GM12878 (cell line): ENCODE results near the gene NT5M. TPM values are rescaled to one million over a fixed set of nuclear protein-coding genes. Genes with fewer than 3 reads are reported as not detected.

Experiments
- ATAC-seq: fragments of 200-7000 bp; cut with Tn5 transposase; 3 replicates; pipeline ENCODE4 v1.9.1; 2020; ENCODE audit warnings: mild to moderate bottlenecking, moderate library complexity
- BruUV-seq: library from RNA; stranded (reverse); fragments of 400-500 nt; replicated peaks from 2 replicates; lab custom pipeline; 2021; lab: Mats Ljungman, UMichigan
- CTCF ChIA-PET: fragments of 300-600 bp; sonication (Branson Sonifier 250); formaldehyde crosslinking; extraction: SDS; loops from one replicate; lab custom pipeline; 2021; ENCODE audit warnings: inconsistent platforms; lab: Yijun Ruan, JAX
- POLR2A ChIA-PET: fragments of 350-600 bp; formaldehyde crosslinking; extraction: SDS; loops from one replicate; lab custom pipeline; 2021; ENCODE audit warnings: inconsistent platforms; lab: Charles Lee
- RAD21 ChIA-PET: fragments of 300-600 bp; sonication (Branson Sonifier 250); formaldehyde crosslinking; loops from one replicate; lab custom pipeline; 2023; ENCODE audit warnings: antibody characterized with exemption; ENCODE audit not compliant: unreplicated experiment; lab: Charles Lee
- SMC1A ChIA-PET: fragments of 300-600 bp; sonication (Branson Sonifier 250); formaldehyde crosslinking; loops from one replicate; lab custom pipeline; 2023; ENCODE audit not compliant: unreplicated experiment, uncharacterized antibody; lab: Charles Lee
- DNase-seq: peaks from one replicate; pipeline ENCODE4 v3.0.0-alpha.2; 2011; ENCODE audit warnings: low read depth, low spot score
- FAIRE-seq: peaks from 3 replicates; lab custom pipeline; 2011; peaks lifted over from hg19 to GRCh38; lab: Jason Lieb, UNC
- H2AFZ ChIP-seq: 2 replicates; pipeline ENCODE4 v1.6.0; 2011; ENCODE audit warnings: low read depth, low read length, control low read depth; ENCODE audit not compliant: control insufficient read depth
- H3K27ac ChIP-seq: 2 replicates; pipeline ENCODE4 v1.5.1; 2011; ENCODE audit warnings: control low read depth; ENCODE audit not compliant: control insufficient read depth, insufficient read depth
- H3K27me3 ChIP-seq, 2 experiments: replicated peaks in 1 of 2; 2 replicates each; pipeline versions ENCODE4 v1.6.0 to v1.6.1; 2011; ENCODE audit warnings: low read length in 1 of 2; ENCODE audit not compliant: control insufficient read depth in 2 of 2, insufficient read depth in 2 of 2
- H3K36me3 ChIP-seq, 2 experiments: 2 replicates each; pipeline ENCODE4 v1.5.1; 2011; ENCODE audit warnings: low read length in 1 of 2; ENCODE audit not compliant: control insufficient read depth in 2 of 2, insufficient read depth in 2 of 2
- H3K4me1 ChIP-seq: 2 replicates; pipeline ENCODE4 v1.6.1; 2011; ENCODE audit warnings: mild to moderate bottlenecking, low read length, moderate library complexity, mixed read lengths; ENCODE audit not compliant: control insufficient read depth, insufficient read depth
- H3K4me2 ChIP-seq: 2 replicates; pipeline ENCODE4 v1.6.0; 2011; ENCODE audit warnings: control low read depth; ENCODE audit not compliant: control insufficient read depth, insufficient read depth
- H3K4me3 ChIP-seq: fragments of 200-600 bp; sonication (generic); 2 replicates; pipeline ENCODE4 v1.5.1; 2016
- H3K79me2 ChIP-seq: 2 replicates; pipeline ENCODE4 v1.6.0; 2011; ENCODE audit warnings: low read length; ENCODE audit not compliant: control insufficient read depth, insufficient read depth
- H3K9ac ChIP-seq: 2 replicates; pipeline ENCODE4 v1.8.0; 2011; ENCODE audit warnings: low read length, control low read depth, mixed read lengths; ENCODE audit not compliant: control insufficient read depth, insufficient read depth
- H3K9me3 ChIP-seq: replicated peaks from 3 replicates; pipeline ENCODE4 v1.5.1; 2011; ENCODE audit warnings: mild to moderate bottlenecking, low read length; ENCODE audit not compliant: control insufficient read depth, insufficient read depth
- H4K20me1 ChIP-seq: 2 replicates; pipeline ENCODE4 v1.6.0; 2011; ENCODE audit not compliant: control insufficient read depth, insufficient read depth
- ATF7 ChIP-seq: fragments of 450-650 bp; IDR thresholded peaks from 2 replicates; pipeline ENCODE4 v1.6.1; 2016; ENCODE audit warnings: low read depth, mild to moderate bottlenecking
- CREB1 ChIP-seq: IDR thresholded peaks from 2 replicates; pipeline ENCODE4 v1.6.1; 2012; ENCODE audit warnings: low read depth, mild to moderate bottlenecking, inconsistent platforms
- DPF2 ChIP-seq: fragments of 450-650 bp; IDR thresholded peaks from 2 replicates; pipeline ENCODE4 v1.6.1; 2017; ENCODE audit warnings: mild to moderate bottlenecking
- NFXL1 ChIP-seq: fragments of 450-650 bp; IDR thresholded peaks from 2 replicates; pipeline ENCODE4 v1.6.1; 2017; ENCODE audit warnings: antibody characterized with exemption, mild to moderate bottlenecking, borderline replicate concordance
- PKNOX1 ChIP-seq: fragments of 450-650 bp; IDR thresholded peaks from 2 replicates; pipeline ENCODE4 v1.6.1; 2016; ENCODE audit warnings: mild to moderate bottlenecking
- RBBP5 ChIP-seq: fragments of 200-600 bp; sonication (generic); conservative IDR thresholded peaks from 2 replicates; pipeline ENCODE4 v1.6.1; 2016
- SREBF1 ChIP-seq: IDR thresholded peaks from 2 replicates; pipeline ENCODE4 v1.6.1; 2012; ENCODE audit warnings: mild to moderate bottlenecking, low read length
- SUPT20H ChIP-seq: IDR thresholded peaks from 2 replicates; pipeline ENCODE4 v1.6.1; 2011; ENCODE audit warnings: low read depth, mild to moderate bottlenecking, low read length, moderate library complexity, borderline replicate concordance; ENCODE audit not compliant: control insufficient read depth
- USF2 ChIP-seq: IDR thresholded peaks from 2 replicates; pipeline ENCODE4 v1.6.1; 2011; ENCODE audit warnings: low read depth, low read length, improper control_type of control experiment, borderline replicate concordance
- ZSCAN29 ChIP-seq: fragments of 450-650 bp; IDR thresholded peaks from 2 replicates; pipeline ENCODE4 v1.6.1; 2017; ENCODE audit warnings: mild to moderate bottlenecking, moderate library complexity
- WGBS: methylation state at CpG from one replicate; pipeline ENCODE4 v1.1.6; 2016; ENCODE audit warnings: low lambda C conversion rate; ENCODE audit not compliant: insufficient replicate concordance, insufficient coverage; ENCODE audit errors: missing lambda C conversion rate; 5-methylcytosine and 5-hydroxymethylcytosine counted together
- in situ Hi-C: fragments of 300-500 bp; cut with MboI; formaldehyde crosslinking; loops from 9 replicates; pipeline ENCODE4 v1.14.3; 2018; ENCODE audit warnings: mixed read lengths
- intact Hi-C: fragments of 100-400 bp; cut with micrococcal nuclease; formaldehyde crosslinking; loops from one replicate; pipeline ENCODE4 v1.14.2; 2022; ENCODE audit not compliant: unreplicated experiment
- polyA plus RNA-seq, 11 experiments: library from polyadenylated mRNA; depleted of rRNA in 4 of 11; unstranded in 6 of 11; stranded (reverse) in 5 of 11; fragments of >200 nt; fragmentation: Nextera tagmentation in 4 of 11; fragmentation: Illumina TruSeq in 1 of 11; extraction: Ambion mirVana in 4 of 11; extraction: Trizol in 1 of 11; gene quantifications; 1 replicate in 1 of 11; 2 replicates in 10 of 11; pipeline versions ENCODE4 v1.2.1 to v1.2.3, GENCODE V29; 2011 to 2016; ENCODE audit warnings: inconsistent platforms in 2 of 11, missing spikeins in 2 of 11, low read depth in 1 of 11
- total RNA-seq, 4 experiments: library from RNA; depleted of rRNA in 3 of 4; stranded (reverse); fragments of >200 nt in 3 of 4; fragmentation: Illumina TruSeq in 1 of 4; extraction: Trizol in 1 of 4; gene quantifications; 2 replicates each; pipeline versions ENCODE4 v1.2.1 to v1.2.3, GENCODE V29; 2013 to 2021
- TF ChIP-seq, protein P1 (sequence below): fragments of 450-650 bp; IDR thresholded peaks from 2 replicates; pipeline ENCODE4 v1.6.1; 2018; ENCODE audit warnings: borderline replicate concordance, mild to moderate bottlenecking; ENCODE audit not compliant: partially characterized antibody
- TF ChIP-seq, protein P2 (sequence below): fragments of 450-650 bp; formaldehyde crosslinking; IDR thresholded peaks from 2 replicates; pipeline ENCODE4 v1.4.0; 2022; ENCODE audit warnings: mild to moderate bottlenecking, moderate library complexity

Gene NT5M
- total and polyA plus RNA-seq, 10 of the 15 experiments (the other 5 are each of a cell fraction or from before 2014, with no cell fraction given): 0.18 to 14.1 (median 2.9) TPM

DNA sequence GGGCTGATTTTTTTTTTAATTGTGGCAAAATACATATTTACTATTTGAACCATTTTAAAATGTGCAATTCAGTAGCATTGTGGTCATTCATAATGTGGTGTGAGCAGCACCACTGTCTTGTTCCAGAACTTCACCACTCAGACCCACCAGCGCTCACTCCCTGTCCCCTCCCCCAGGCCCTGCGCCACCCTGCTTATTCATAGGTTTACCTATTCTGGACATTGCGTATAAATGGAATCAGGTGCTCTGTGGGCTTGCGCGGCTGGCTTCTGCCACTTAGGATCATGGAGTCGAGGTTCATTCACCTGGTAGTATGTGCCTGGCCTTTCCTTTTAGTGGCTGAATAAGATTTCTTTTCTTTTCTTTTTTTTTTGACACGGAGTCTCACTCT, 59.4 kb downstream of the NT5M start:
- no peak for ATAC-seq
- BruUV-seq: no TSS peak
- Histone ChIP-seq H3K4me2 (no peak overlapping the region), H3K79me2 (no peaks in the 10 kb centered on the region), H3K27me3 (no peaks in the 10 kb centered on the region; a peak in 1 of 4 replicates), H3K36me3 (no peaks in the 10 kb centered on the region), H3K9me3 (no peaks in the 10 kb centered on the region), H2AFZ (no peak overlapping the region), H3K4me1 (no peaks in the 10 kb centered on the region; the same call in 1 of the 2 replicates), H3K9ac (no peak overlapping the region), H4K20me1 (no peaks in the 10 kb centered on the region), H3K4me3 (no peak overlapping the region), H3K27ac (no peak overlapping the region)
- WGBS: 59% methylated on average over 7 of the region's 7 CpGs
- RAD21 ChIA-PET: no interaction called here
- DNase-seq: no peak
- SMC1A ChIA-PET: no interaction called here
- CTCF ChIA-PET: no interaction called here
- in situ Hi-C loops: no loop called here
- no peak for FAIRE-seq
- no peak for TF ChIP-seq USF2
- TF ChIP-seq, protein P1, sequence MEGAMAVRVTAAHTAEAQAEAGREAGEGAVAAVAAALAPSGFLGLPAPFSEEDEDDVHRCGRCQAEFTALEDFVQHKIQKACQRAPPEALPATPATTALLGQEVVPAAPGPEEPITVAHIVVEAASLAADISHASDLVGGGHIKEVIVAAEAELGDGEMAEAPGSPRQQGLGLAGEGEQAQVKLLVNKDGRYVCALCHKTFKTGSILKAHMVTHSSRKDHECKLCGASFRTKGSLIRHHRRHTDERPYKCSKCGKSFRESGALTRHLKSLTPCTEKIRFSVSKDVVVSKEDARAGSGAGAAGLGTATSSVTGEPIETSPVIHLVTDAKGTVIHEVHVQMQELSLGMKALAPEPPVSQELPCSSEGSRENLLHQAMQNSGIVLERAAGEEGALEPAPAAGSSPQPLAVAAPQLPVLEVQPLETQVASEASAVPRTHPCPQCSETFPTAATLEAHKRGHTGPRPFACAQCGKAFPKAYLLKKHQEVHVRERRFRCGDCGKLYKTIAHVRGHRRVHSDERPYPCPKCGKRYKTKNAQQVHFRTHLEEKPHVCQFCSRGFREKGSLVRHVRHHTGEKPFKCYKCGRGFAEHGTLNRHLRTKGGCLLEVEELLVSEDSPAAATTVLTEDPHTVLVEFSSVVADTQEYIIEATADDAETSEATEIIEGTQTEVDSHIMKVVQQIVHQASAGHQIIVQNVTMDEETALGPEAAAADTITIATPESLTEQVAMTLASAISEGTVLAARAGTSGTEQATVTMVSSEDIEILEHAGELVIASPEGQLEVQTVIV: no peak
- TF ChIP-seq RBBP5: no peak
- TF ChIP-seq PKNOX1: no peak
- TF ChIP-seq ATF7: no peak
- TF ChIP-seq ZSCAN29: no peak
- TF ChIP-seq DPF2: no peak
- TF ChIP-seq, protein P2, sequence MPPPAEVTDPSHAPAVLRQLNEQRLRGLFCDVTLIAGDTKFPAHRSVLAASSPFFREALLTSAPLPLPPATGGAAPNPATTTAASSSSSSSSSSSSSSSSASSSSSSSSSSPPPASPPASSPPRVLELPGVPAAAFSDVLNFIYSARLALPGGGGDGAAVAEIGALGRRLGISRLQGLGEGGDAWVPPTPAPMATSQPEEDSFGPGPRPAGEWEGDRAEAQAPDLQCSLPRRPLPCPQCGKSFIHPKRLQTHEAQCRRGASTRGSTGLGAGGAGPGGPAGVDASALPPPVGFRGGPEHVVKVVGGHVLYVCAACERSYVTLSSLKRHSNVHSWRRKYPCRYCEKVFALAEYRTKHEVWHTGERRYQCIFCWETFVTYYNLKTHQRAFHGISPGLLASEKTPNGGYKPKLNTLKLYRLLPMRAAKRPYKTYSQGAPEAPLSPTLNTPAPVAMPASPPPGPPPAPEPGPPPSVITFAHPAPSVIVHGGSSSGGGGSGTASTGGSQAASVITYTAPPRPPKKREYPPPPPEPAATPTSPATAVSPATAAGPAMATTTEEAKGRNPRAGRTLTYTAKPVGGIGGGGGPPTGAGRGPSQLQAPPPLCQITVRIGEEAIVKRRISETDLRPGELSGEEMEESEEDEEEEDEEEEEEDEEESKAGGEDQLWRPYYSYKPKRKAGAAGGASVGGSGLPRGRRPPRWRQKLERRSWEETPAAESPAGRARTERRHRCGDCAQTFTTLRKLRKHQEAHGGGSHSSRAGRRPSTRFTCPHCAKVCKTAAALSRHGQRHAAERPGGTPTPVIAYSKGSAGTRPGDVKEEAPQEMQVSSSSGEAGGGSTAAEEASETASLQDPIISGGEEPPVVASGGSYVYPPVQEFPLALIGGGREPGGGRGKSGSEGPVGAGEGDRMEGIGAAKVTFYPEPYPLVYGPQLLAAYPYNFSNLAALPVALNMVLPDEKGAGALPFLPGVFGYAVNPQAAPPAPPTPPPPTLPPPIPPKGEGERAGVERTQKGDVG: no peak
- TF ChIP-seq SUPT20H: no peak
- no peak for TF ChIP-seq CREB1
- TF ChIP-seq SREBF1: no peak
- TF ChIP-seq NFXL1: no peak
- intact Hi-C loops: no loop called here
- POLR2A ChIA-PET: no interaction called here
